VCaP (cell line): Measurements from ENCODE around the gene WDR37.

Experiments used
- H3K27ac ChIP-seq: fragments of 450-650 bp; 2 replicates; pipeline ENCODE4 v1.5.1; 2017
- TF ChIP-seq, protein P1 (sequence below): fragments of 450-650 bp; conservative IDR thresholded peaks from 2 replicates; pipeline ENCODE4 v1.5.1; 2017; ENCODE audit warnings: mild to moderate bottlenecking, moderate library complexity

Gene WDR37

GRCh38 chr10:1089017-1089689 is 33.0 kb downstream of the WDR37 start:
- TF ChIP-seq, protein P1, sequence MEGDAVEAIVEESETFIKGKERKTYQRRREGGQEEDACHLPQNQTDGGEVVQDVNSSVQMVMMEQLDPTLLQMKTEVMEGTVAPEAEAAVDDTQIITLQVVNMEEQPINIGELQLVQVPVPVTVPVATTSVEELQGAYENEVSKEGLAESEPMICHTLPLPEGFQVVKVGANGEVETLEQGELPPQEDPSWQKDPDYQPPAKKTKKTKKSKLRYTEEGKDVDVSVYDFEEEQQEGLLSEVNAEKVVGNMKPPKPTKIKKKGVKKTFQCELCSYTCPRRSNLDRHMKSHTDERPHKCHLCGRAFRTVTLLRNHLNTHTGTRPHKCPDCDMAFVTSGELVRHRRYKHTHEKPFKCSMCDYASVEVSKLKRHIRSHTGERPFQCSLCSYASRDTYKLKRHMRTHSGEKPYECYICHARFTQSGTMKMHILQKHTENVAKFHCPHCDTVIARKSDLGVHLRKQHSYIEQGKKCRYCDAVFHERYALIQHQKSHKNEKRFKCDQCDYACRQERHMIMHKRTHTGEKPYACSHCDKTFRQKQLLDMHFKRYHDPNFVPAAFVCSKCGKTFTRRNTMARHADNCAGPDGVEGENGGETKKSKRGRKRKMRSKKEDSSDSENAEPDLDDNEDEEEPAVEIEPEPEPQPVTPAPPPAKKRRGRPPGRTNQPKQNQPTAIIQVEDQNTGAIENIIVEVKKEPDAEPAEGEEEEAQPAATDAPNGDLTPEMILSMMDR, result no peak
- H3K27ac ChIP-seq, result no peak overlapping the region

GRCh38 chr10:1090696-1091095 is 34.5 kb downstream of the WDR37 start:
- no peak overlapping the region for H3K27ac ChIP-seq
- TF ChIP-seq, protein P1, result no peak

DNA sequence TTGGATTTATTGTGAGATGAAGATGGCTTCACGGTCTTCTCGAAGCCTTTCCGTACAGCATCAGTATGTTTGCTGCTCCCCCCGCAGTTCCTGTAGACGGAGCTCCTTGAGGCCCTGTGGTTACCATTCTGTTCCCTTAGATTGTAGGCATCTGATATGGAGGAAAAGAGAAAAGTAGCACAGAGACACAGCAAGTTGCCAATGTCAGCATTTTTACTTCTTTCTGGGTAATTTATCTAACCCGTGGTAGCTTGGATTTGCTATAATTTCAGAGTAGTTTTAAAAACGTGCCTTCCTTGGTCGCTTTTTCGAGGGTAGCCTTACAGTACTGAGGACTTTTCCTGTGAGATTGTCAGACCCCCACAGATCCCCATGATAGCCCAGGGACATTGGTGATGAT is 37.5 kb downstream of the WDR37 start:
- H3K27ac ChIP-seq, result no peak overlapping the region
- TF ChIP-seq, protein P1, result no peak

DNA sequence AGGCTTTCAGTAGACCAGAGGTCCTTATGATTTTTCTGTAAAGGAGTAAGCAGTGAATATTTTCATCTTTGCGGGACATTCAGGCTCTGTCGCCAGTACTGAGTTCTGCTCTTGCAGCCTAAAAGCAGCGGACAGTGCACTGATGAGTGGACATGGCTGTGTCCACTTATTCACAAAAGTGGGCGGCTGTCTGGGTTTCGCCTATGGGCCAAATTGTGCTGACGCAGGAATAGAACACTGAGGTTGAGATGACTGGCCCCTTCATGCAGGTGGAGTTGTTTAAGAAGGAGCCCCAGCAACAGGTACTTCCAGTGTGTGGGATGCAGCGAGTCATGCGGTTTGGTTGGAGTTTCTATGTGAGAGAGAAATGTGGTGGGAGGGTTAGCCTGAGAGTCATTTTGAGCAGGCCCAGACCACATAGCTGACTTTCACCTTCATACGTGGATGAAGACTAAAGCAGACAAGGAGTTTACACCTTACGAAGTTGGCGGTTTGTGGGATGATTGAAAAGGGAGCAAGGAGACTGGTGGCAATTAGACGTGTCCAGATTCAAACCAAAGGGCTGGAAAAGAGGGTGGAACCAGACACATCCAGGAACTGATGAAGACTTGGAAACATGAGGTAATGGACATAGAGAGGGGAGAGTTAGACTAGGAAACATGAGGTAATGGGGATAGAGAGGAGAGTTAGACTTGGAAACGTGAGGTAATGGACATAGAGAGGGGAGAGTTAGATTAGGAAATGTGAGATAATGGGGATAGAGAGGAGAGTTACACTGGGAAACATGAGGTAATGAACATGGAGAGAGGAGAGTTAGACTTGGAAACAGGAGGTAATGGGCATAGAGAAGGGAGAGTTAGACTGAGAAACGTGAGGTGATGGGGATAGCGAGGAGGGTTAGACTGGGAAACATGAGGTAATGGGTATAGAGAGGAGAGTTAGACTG is 38.2 kb downstream of the WDR37 start:
- H3K27ac ChIP-seq, result no peak overlapping the region
- TF ChIP-seq, protein P1, result no peak

DNA sequence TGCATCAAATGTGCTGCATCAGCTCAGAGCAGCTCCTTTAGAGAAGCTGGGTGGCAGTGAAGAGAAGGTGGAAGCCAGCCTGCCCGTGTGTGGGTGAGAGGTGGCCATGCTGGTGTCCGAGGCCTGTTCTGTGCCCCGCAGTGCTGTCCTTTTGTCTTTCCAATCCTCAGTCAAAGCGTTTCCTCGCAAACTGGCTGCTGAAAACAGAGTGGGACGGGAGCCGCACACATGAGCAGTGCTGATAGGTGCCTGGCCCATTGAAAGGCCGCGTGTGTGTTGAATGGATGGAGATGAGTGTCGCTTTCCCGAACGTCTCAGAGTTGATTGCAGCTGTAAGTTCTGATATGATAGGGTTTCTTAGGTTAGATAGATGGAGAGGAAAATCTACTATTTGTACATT is 39.3 kb downstream of the WDR37 start:
- TF ChIP-seq, protein P1, result no peak
- no peak overlapping the region for H3K27ac ChIP-seq

GRCh38 chr10:1096287-1096889 is 40.2 kb downstream of the WDR37 start:
- no peak overlapping the region for H3K27ac ChIP-seq
- TF ChIP-seq, protein P1, result no peak

DNA sequence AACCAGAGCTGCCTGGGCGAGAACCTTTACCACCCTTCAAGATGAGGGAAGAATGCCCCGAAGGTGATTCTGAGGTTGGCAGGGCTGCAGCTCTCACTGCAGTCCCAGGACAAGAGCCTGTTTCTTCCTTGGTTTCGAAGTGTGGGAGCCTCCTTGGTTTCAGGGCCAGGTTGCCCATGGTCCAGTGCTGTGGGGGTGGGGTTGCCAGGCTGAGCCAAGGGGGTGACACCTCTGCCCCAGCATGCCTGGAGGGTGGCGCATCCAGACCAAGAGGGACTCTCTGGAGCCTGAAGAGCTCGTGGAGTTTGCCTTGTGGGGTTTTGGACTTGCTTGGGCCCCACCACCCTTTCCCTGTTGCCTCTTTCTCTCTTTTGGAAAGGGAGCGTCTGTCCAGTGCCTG is 41.3 kb downstream of the WDR37 start:
- TF ChIP-seq, protein P1, result no peak
- no peak overlapping the region for H3K27ac ChIP-seq
